KMS-11 (cell line): ENCODE data around the gene KRT77.

Experiments
- H2AFZ ChIP-seq: fragments of 200-600 bp; sonication (generic); 2 replicates; pipeline ENCODE4 v1.6.1; 2016; ENCODE audit warnings: antibody characterized with exemption, mixed run types, low read depth
- H3K27ac ChIP-seq: fragments of 200-600 bp; sonication (generic); 2 replicates; pipeline ENCODE4 v1.6.1; 2016; ENCODE audit warnings: mild to moderate bottlenecking, mixed run types
- H3K27me3 ChIP-seq: fragments of 200-600 bp; sonication (generic); 2 replicates; pipeline ENCODE4 v1.6.1; 2017; ENCODE audit warnings: mild to moderate bottlenecking, low read depth, mixed run types, moderate library complexity; ENCODE audit not compliant: insufficient read depth
- H3K36me3 ChIP-seq: fragments of 200-600 bp; sonication (generic); 2 replicates; pipeline ENCODE4 v1.6.1; 2017; ENCODE audit warnings: mild to moderate bottlenecking, mixed run types; ENCODE audit not compliant: insufficient read depth
- H3K4me1 ChIP-seq: fragments of 200-600 bp; sonication (generic); 2 replicates; pipeline ENCODE4 v1.6.1; 2016; ENCODE audit warnings: mild to moderate bottlenecking, low read depth, mixed run types; ENCODE audit not compliant: poor library complexity, severe bottlenecking
- H3K4me2 ChIP-seq: fragments of 200-600 bp; sonication (generic); 2 replicates; pipeline ENCODE4 v1.7.0; 2016; ENCODE audit warnings: mild to moderate bottlenecking, mixed run types
- H3K4me3 ChIP-seq: fragments of 200-600 bp; sonication (generic); IDR thresholded peaks from 2 replicates; pipeline ENCODE4 v1.6.1; 2017; ENCODE audit warnings: low read depth, low read length, mixed read lengths; ENCODE audit not compliant: insufficient read depth
- H3K79me2 ChIP-seq: fragments of 200-600 bp; sonication (generic); 2 replicates; pipeline ENCODE4 v1.6.1; 2016; ENCODE audit warnings: low read depth, mixed run types; ENCODE audit not compliant: insufficient read depth
- H3K9ac ChIP-seq: fragments of 200-600 bp; sonication (generic); 2 replicates; pipeline ENCODE4 v1.6.1; 2016; ENCODE audit warnings: mild to moderate bottlenecking, mixed run types
- H4K20me1 ChIP-seq: fragments of 200-600 bp; sonication (generic); 2 replicates; pipeline ENCODE4 v1.6.1; 2016; ENCODE audit warnings: mild to moderate bottlenecking, mixed run types; ENCODE audit not compliant: insufficient read depth
- CTCF ChIP-seq: fragments of 200-600 bp; sonication (generic); conservative IDR thresholded peaks from 2 replicates; pipeline ENCODE4 v1.6.1; 2017; ENCODE audit warnings: low read depth, mild to moderate bottlenecking, antibody characterized with exemption, low read length, moderate library complexity, mixed read lengths

The KRT77 gene

GRCh38 chr12:52649066-52649465 is 54.3 kb downstream of the KRT77 start:
- no peak overlapping the region for H2AFZ ChIP-seq
- TF ChIP-seq CTCF, result no peak
- H3K36me3 ChIP-seq, result no peaks in the 10 kb centered on the region
- no peaks in the 10 kb centered on the region for H3K79me2 ChIP-seq
- H3K4me2 ChIP-seq, result no peak overlapping the region
- H3K27me3 ChIP-seq, result peaks cover 38% of the 10 kb centered on the region; the same call in 1 of the 2 replicates
- no peaks in the 10 kb centered on the region for H4K20me1 ChIP-seq
- H3K9ac ChIP-seq, result no peak overlapping the region
- H3K4me1 ChIP-seq, result no peaks in the 10 kb centered on the region
- H3K27ac ChIP-seq, result no peak overlapping the region
- no peak overlapping the region for H3K4me3 ChIP-seq

- H3K27me3 ChIP-seq, result peaks cover 41% of the 10 kb centered on the region; the same call in 1 of the 2 replicates
- no peak overlapping the region for H2AFZ ChIP-seq
- H3K4me3 ChIP-seq, result no peak overlapping the region
- no peak overlapping the region for H3K4me2 ChIP-seq
- no peaks in the 10 kb centered on the region for H3K79me2 ChIP-seq
- no peak overlapping the region for H3K27ac ChIP-seq
- no peaks in the 10 kb centered on the region for H4K20me1 ChIP-seq
- H3K36me3 ChIP-seq, result no peaks in the 10 kb centered on the region
- TF ChIP-seq CTCF, result no peak
- H3K9ac ChIP-seq, result no peak overlapping the region
- no peaks in the 10 kb centered on the region for H3K4me1 ChIP-seq
Measured at GRCh38 chr12:52648012-52648550, 55.2 kb downstream of the KRT77 start.

GRCh38 chr12:52647601-52648000 is 55.7 kb downstream of the KRT77 start:
- H3K27me3 ChIP-seq, result peaks cover 36% of the 10 kb centered on the region; the same call in 1 of the 2 replicates
- H3K4me3 ChIP-seq, result no peak overlapping the region
- H3K27ac ChIP-seq, result no peak overlapping the region
- no peak overlapping the region for H3K9ac ChIP-seq
- TF ChIP-seq CTCF, result no peak
- H2AFZ ChIP-seq, result no peak overlapping the region
- no peak overlapping the region for H3K4me2 ChIP-seq
- no peaks in the 10 kb centered on the region for H3K79me2 ChIP-seq
- no peaks in the 10 kb centered on the region for H4K20me1 ChIP-seq
- H3K36me3 ChIP-seq, result no peaks in the 10 kb centered on the region
- H3K4me1 ChIP-seq, result no peaks in the 10 kb centered on the region

GRCh38 chr12:52646613-52647012 is 56.7 kb downstream of the KRT77 start:
- no peak for TF ChIP-seq CTCF
- peaks cover 37% of the 10 kb centered on the region; the same call in 1 of the 2 replicates for H3K27me3 ChIP-seq

More at GRCh38 chr12:52646613-52647012, 56.7 kb downstream of the KRT77 start:
- Histone ChIP-seq H3K9ac (no peak overlapping the region), H4K20me1 (no peaks in the 10 kb centered on the region), H3K4me2 (no peak overlapping the region), H3K4me3 (no peak overlapping the region), H3K4me1 (no peaks in the 10 kb centered on the region), H2AFZ (no peak overlapping the region), H3K27ac (no peak overlapping the region), H3K36me3 (no peaks in the 10 kb centered on the region), H3K79me2 (no peaks in the 10 kb centered on the region)
